GM19099 (cell line): Measurements from ENCODE around the gene XPO5.

ENCODE experiments used
- POLR2A ChIP-seq: IDR thresholded peaks from 3 replicates; pipeline ENCODE4 v1.6.1; 2011; ENCODE audit warnings: low read depth; ENCODE audit not compliant: insufficient read length; ENCODE audit errors: extremely low read depth

Gene XPO5

GRCh38 chr6:43575772-43576551 is at the start of gene XPO5, which contains the start of gene POLH:
Gene XPO5 (minus strand): TSS chr6:43576038. CDS start chr6:43575864, 174 bp downstream.
Gene POLH (plus strand): TSS chr6:43576185. CDS start chr6:43582320, 6,135 bp downstream.
- peak; percentile 99 for TF ChIP-seq POLR2A

DNA sequence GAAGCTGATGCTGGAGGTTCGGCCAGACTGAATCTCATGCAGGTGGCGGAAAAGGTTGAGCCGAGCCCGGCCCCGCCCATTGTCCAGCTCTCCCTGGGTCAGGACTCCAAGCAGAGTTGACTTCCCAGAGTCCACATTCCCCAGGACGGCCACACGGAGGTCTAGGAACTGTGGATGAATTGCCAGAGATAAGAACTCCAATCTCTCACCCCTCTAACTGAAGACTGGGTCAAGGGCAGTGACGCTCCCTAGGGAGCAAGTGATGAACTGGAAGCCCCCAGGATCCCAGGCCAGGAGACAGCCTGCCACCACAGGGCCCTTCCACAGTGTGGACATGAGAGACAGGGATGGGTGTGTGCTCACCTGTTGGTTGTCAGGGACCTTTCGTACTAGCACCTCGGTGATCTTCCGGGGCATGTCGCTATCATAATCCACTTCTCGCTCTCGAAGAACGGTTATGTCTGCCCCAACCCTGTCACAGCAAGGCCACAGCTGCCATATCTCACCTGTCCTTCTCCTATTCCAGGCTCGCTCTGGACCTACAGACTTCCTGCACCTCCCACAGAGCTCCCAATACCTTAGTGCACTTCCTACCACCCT is 49.7 kb upstream of the XPO5 start:
- TF ChIP-seq POLR2A = no peak

DNA sequence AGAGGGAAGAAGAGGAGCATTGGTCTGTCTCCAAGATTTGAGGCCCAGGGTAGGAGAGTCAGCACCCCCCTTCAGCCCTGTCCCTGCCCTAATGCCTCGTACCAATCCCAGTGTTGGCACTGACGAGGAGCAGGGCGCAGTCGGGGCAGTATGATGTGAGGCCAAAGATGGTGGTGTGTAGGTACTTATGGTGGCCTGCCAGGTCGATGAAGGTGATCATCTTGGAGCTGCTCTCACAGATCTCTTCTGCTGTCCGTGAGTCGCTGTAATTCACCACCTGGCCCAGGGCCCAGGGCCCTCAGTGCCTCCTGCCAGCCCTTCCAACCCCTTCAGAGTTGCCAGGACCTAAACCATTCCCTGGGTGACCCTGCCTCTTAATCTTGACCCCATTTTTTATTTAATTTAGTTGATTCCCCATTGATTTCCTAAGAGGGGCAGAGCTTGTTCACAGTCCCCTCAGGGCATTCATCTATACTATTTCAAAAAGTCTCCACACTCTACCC is 49.0 kb upstream of the XPO5 start:
- no peak for TF ChIP-seq POLR2A

DNA sequence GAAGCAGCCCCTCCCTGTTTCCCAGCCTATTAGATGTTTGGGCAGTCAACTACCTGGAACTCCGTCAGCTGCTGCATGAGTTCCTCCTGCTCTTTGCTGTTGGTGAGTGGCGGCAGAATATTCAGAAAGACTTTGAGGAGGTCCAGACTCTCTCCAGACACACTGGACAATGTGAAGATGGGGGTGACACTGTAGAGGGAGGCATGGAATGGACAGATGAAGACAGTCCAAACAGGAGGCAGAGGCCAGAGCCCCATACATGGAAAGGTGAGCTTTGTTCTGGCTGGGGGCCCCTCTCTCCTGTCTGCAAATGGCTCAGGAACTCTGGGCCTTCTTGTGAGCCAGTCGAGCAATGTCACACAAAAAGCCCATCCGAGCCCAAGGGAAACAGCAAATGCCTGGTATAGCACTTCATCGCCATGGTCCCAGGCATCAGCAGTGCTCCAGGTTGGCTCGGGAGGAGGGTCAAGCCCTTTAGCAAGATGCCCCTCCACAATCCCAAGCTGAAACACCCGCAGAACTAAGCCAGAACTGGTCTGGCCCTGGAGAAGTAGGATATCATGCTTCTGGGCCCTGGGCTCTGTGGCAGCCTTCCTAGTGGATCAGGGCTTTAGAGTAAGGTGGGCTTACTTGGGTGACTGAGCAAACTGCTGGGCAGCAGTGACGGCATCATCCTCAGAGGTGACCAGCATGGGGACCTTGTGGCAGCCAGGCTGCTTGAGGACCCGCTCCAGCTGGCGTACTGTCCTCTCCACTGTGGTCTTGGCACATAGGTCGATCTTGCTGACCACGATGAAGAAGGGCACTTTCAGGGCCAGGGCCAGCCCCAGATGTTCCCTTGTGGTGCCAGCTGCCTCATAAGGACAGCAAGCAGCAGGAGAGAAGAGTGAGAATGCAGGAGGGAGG is 48.3 kb upstream of the XPO5 start:
- TF ChIP-seq POLR2A = no peak

DNA sequence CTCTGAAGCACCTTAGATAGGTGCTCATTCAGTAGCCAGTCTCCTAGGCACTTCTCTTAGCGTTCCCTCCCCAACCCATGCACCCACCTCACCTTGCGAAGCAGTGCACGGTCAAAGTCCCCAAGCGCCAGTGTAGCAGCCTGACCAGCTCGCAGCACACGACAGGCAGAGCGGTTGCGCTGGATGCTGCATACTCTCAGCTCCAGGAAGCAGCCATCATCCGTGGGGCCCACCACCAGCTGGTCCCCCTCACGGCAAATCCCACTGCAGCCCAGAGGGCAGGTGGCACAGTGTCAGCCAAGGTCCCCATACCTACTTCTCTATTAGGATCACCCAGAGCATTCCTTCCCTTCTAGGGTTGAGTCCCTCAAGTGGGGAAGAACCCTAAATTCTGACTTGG is 46.7 kb upstream of the XPO5 start:
- no peak for TF ChIP-seq POLR2A

GRCh38 chr6:43621836-43622180 is 46.0 kb upstream of the XPO5 start:
- no peak for TF ChIP-seq POLR2A

GRCh38 chr6:43621078-43621835 is 45.4 kb upstream of the XPO5 start:
- TF ChIP-seq POLR2A = no peak

- no peak for TF ChIP-seq POLR2A
Measured at GRCh38 chr6:43616725-43617472, 41.1 kb upstream of the XPO5 start.

DNA sequence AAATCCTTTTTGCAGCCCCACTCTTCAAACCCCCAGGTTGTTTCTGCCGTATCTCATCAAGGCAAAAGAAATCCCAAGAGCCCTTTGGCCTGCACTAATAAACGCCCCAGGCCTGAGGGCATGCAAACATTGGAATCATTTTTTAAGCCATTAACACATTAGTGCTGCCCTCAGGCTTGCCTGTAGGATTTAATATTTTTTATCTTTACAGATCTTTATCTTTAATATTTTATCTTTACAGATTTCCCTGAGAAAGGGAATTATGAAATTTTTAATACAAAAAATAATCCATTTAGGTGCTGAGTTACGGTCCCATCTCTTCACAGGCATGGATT is 38.5 kb upstream of the XPO5 start:
- no peak for TF ChIP-seq POLR2A

DNA sequence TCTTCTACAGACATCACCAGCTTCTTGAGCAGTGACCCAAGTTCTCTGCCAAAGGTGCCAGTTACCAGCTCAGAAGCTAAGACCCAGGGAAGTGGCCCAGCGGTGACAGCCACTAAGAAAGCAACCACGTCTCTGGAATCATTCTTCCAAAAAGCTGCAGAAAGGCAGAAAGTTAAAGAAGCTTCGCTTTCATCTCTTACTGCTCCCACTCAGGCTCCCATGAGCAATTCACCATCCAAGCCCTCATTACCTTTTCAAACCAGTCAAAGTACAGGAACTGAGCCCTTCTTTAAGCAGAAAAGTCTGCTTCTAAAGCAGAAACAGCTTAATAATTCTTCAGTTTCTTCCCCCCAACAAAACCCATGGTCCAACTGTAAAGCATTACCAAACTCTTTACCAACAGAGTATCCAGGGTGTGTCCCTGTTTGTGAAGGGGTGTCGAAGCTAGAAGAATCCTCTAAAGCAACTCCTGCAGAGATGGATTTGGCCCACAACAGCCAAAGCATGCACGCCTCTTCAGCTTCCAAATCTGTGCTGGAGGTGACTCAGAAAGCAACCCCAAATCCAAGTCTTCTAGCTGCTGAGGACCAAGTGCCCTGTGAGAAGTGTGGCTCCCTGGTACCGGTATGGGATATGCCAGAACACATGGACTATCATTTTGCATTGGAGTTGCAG is 38.0 kb upstream of the XPO5 start:
- TF ChIP-seq POLR2A = no peak

GRCh38 chr6:43610431-43610830 is 34.6 kb upstream of the XPO5 start:
- no peak for TF ChIP-seq POLR2A

DNA sequence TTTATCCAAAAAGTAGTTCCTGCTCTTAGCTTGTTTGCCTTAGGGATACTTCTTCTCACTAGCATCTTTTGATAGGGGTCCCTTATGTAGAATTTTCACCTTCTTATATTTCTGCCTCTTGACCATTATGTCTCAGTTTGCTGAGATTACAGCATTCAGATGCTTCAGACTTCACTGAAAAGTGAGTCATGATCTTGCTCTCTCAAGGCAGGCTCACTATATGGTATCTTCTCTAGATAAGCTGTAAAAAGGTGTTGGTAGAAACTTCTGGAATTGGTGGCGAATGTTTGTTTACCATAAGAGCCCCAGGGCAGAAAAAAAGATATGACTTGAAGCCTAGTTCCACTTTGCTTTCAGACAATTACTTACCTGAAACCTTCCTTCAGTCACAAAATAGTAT is 33.6 kb upstream of the XPO5 start:
- TF ChIP-seq POLR2A = no peak

GRCh38 chr6:43608807-43609206 is 33.0 kb upstream of the XPO5 start:
- no peak for TF ChIP-seq POLR2A
